Measurements from ENCODE around the gene RC3H1. TPM values are rescaled to one million over a fixed set of nuclear protein-coding genes. Genes with fewer than 3 reads are reported as not detected.

RC3H1 gene
- total and polyA plus RNA-seq, 10 of the 15 experiments (the other 5 are each of a cell fraction or from before 2014, with no cell fraction given), result 1.4 to 33.9 (median 11.8) TPM

DNA sequence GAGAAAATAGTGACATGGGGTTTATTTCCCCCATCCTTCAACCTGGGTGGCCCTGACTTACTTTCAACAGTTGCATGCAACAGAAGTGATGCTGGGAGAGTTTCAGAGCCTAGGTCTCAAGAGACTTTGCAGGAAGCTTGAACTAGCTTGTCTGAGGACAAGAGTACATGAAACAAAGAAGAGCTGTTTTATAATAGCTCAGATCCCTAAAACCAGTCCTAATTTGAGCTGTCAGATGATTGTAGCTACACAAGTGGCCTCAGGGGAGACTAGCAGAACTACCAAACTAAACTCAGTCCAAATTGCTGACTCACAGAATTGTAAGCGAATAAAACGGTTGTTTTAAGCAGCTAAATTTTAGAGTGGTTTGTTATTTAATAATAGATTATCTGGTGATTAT, 17.1 kb downstream of the RC3H1 start (continued):
- TF ChIP-seq MTA2 (IDR thresholded peaks at IDR 0.05; ENCODE audit: low read depth) (peak; percentile 66), EED (IDR thresholded peaks at IDR 0.05; ENCODE audit: low read depth) (peak; percentile 79), JUND (IDR thresholded peaks at IDR 0.05; ENCODE audit: low read depth, low read length) (no peak), ZZZ3 (IDR thresholded peaks at IDR 0.05; ENCODE audit: control insufficient read depth, insufficient read length, low read depth) (no peak), ASH2L (IDR thresholded peaks at IDR 0.05; ENCODE audit: borderline replicate concordance, low read depth) (no peak), TAF1 (IDR thresholded peaks at IDR 0.05; ENCODE audit: borderline replicate concordance, low read depth, low read length) (no peak), ESRRA (IDR thresholded peaks at IDR 0.05; ENCODE audit: low read length) (no peak), FOS (IDR thresholded peaks at IDR 0.05; ENCODE audit: borderline replicate concordance, extremely low read depth, insufficient read length) (no peak), IRF4 (IDR thresholded peaks at IDR 0.05; ENCODE audit: low read depth, low read length) (peak; percentile 74), POLR2A (IDR thresholded peaks at IDR 0.05; ENCODE audit: low read depth, low read length) (no peak), YY1 (IDR thresholded peaks at IDR 0.05; ENCODE audit: low read depth, low read length) (no peak)
- TF ChIP-seq, protein P1, sequence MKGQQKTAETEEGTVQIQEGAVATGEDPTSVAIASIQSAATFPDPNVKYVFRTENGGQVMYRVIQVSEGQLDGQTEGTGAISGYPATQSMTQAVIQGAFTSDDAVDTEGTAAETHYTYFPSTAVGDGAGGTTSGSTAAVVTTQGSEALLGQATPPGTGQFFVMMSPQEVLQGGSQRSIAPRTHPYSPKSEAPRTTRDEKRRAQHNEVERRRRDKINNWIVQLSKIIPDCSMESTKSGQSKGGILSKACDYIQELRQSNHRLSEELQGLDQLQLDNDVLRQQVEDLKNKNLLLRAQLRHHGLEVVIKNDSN (IDR thresholded peaks at IDR 0.05; ENCODE audit: borderline replicate concordance, extremely low read length, insufficient read depth, low read depth, low read length), result no peak
- TF ChIP-seq, protein P2, sequence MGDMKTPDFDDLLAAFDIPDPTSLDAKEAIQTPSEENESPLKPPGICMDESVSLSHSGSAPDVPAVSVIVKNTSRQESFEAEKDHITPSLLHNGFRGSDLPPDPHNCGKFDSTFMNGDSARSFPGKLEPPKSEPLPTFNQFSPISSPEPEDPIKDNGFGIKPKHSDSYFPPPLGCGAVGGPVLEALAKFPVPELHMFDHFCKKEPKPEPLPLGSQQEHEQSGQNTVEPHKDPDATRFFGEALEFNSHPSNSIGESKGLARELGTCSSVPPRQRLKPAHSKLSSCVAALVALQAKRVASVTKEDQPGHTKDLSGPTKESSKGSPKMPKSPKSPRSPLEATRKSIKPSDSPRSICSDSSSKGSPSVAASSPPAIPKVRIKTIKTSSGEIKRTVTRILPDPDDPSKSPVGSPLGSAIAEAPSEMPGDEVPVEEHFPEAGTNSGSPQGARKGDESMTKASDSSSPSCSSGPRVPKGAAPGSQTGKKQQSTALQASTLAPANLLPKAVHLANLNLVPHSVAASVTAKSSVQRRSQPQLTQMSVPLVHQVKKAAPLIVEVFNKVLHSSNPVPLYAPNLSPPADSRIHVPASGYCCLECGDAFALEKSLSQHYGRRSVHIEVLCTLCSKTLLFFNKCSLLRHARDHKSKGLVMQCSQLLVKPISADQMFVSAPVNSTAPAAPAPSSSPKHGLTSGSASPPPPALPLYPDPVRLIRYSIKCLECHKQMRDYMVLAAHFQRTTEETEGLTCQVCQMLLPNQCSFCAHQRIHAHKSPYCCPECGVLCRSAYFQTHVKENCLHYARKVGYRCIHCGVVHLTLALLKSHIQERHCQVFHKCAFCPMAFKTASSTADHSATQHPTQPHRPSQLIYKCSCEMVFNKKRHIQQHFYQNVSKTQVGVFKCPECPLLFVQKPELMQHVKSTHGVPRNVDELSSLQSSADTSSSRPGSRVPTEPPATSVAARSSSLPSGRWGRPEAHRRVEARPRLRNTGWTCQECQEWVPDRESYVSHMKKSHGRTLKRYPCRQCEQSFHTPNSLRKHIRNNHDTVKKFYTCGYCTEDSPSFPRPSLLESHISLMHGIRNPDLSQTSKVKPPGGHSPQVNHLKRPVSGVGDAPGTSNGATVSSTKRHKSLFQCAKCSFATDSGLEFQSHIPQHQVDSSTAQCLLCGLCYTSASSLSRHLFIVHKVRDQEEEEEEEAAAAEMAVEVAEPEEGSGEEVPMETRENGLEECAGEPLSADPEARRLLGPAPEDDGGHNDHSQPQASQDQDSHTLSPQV (IDR thresholded peaks at IDR 0.05), result no peak
- TF ChIP-seq, protein P3, sequence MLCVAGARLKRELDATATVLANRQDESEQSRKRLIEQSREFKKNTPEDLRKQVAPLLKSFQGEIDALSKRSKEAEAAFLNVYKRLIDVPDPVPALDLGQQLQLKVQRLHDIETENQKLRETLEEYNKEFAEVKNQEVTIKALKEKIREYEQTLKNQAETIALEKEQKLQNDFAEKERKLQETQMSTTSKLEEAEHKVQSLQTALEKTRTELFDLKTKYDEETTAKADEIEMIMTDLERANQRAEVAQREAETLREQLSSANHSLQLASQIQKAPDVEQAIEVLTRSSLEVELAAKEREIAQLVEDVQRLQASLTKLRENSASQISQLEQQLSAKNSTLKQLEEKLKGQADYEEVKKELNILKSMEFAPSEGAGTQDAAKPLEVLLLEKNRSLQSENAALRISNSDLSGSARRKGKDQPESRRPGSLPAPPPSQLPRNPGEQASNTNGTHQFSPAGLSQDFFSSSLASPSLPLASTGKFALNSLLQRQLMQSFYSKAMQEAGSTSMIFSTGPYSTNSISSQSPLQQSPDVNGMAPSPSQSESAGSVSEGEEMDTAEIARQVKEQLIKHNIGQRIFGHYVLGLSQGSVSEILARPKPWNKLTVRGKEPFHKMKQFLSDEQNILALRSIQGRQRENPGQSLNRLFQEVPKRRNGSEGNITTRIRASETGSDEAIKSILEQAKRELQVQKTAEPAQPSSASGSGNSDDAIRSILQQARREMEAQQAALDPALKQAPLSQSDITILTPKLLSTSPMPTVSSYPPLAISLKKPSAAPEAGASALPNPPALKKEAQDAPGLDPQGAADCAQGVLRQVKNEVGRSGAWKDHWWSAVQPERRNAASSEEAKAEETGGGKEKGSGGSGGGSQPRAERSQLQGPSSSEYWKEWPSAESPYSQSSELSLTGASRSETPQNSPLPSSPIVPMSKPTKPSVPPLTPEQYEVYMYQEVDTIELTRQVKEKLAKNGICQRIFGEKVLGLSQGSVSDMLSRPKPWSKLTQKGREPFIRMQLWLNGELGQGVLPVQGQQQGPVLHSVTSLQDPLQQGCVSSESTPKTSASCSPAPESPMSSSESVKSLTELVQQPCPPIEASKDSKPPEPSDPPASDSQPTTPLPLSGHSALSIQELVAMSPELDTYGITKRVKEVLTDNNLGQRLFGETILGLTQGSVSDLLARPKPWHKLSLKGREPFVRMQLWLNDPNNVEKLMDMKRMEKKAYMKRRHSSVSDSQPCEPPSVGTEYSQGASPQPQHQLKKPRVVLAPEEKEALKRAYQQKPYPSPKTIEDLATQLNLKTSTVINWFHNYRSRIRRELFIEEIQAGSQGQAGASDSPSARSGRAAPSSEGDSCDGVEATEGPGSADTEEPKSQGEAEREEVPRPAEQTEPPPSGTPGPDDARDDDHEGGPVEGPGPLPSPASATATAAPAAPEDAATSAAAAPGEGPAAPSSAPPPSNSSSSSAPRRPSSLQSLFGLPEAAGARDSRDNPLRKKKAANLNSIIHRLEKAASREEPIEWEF (IDR thresholded peaks at IDR 0.05; ENCODE audit: insufficient replicate concordance, low read depth, low read length), result no peak
